GM10266 (cell line): ENCODE results near the gene NUP88.

Experiments used
- DNase-seq: peaks from one replicate; pipeline ENCODE4 v3.0.0; 2012; ENCODE audit errors: extremely low spot score
- TF ChIP-seq, protein P1 (sequence below): IDR thresholded peaks from 2 replicates; pipeline ENCODE4 v1.5.1; 2012; ENCODE audit warnings: mild to moderate bottlenecking, low read depth; ENCODE audit not compliant: control insufficient read depth, insufficient read depth; ENCODE audit errors: missing control alignments

NUP88 gene

DNA sequence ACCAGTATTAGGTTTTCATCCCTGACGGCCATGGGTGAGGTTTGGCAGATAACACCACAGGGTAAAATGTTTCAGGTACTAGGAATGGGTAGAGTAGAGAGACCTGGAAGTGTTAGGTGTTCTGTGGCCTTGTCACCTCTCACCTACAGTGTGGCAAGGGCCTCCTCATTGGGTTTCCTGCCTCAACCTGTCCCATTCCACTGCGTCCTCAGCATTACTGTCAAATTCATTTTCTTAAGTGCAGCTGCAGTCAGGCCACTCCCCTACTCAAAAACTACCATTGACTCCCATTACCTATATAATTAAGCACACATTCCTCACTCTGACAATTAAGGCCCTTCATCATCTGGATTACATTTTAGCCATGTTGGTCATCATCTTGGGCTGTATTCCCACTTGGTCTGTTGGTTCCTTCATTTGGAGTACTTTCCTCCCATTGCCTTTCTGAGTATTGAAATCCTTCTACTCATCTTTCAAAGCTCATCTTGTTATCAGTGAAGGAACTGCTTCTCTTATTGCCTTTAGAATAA lies 64.5 kb downstream of the NUP88 start:
- no peak for DNase-seq
- TF ChIP-seq, protein P1, sequence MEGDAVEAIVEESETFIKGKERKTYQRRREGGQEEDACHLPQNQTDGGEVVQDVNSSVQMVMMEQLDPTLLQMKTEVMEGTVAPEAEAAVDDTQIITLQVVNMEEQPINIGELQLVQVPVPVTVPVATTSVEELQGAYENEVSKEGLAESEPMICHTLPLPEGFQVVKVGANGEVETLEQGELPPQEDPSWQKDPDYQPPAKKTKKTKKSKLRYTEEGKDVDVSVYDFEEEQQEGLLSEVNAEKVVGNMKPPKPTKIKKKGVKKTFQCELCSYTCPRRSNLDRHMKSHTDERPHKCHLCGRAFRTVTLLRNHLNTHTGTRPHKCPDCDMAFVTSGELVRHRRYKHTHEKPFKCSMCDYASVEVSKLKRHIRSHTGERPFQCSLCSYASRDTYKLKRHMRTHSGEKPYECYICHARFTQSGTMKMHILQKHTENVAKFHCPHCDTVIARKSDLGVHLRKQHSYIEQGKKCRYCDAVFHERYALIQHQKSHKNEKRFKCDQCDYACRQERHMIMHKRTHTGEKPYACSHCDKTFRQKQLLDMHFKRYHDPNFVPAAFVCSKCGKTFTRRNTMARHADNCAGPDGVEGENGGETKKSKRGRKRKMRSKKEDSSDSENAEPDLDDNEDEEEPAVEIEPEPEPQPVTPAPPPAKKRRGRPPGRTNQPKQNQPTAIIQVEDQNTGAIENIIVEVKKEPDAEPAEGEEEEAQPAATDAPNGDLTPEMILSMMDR: no peak

DNA sequence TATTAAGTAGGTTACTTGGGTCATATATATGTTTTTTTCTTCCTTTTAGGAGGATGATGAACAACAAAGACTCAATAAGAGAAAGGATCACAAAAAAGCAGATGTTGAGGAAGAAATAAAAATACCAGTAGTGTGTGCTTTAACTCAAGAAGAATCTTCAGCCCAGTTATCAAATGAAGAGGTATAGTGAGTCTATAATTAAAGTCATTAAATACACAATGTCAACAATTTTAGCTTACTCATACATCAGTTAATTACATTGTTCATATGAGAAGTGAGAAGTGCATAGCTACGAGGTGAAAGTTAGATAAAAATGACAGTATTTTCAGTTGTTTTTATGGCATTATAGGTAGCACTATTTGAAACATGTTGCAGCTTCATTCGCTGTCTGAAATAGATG lies 65.2 kb downstream of the NUP88 start:
- DNase-seq: no peak

DNA sequence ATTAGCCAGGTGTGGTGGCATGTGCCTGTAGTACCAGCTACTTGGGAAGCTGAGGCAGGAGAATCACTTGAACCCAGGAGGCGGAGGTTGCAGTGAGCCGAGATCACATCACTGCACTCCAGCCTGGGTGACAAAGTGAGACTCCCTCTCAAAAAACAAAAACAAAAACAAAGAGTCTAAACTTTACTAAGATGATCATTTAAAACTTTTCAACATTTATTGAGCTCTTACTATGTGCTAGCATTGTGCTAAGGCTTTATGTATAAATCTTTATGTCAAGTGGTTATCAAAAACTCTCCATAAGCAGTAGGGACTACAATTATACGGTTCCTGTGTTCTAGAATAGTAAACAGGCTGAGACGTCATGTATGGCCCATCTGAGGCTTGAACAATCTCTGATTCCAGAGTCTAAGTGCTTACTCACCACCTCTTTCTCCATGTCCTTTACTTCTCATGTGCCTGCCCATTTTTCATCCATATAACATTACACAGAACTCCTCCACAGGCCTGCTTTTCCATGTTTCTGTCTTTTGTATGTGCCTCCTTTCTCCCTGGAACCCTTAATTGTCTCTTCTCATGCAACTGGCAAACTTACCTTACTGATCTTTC lies 66.7 kb downstream of the NUP88 start:
- TF ChIP-seq, protein P1: no peak
- no peak for DNase-seq

More for the DNA sequence above, 65.2 kb downstream of the NUP88 start:
- TF ChIP-seq, protein P1: no peak

DNA sequence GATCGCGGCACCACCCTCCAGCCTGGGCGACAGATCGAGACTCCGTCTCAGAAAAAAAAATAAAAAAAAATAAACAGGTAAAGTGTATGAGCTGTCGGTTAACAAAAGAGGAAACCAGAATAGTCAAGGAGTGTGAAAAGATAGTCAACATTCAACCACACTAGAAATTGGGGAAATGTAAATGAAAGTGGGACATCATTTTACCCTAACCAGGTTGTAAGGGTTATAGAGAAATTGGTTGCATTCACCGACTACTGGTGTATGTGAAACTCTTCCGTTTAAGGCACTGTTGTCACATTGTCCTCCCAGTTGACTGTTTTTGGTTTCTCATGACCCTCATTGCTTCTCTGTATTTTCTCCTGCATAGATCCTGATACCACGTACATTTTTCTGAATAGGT lies 74.5 kb downstream of the NUP88 start:
- TF ChIP-seq, protein P1: no peak
- no peak for DNase-seq
